A549 (cell line): ENCODE measurements around the gene ATP7B. TPM values are rescaled to one million over a fixed set of nuclear protein-coding genes. Genes with fewer than 3 reads are reported as not detected.
A peak's percentile ranks its signal among the peaks of the same experiment; 100 is the strongest.

Experiments used
- ATAC-seq, 2 experiments: fragments of 200-7000 bp in 1 of 2; fragments of >200 bp in 1 of 2; cut with Nextera tagmentation in 1 of 2; cut with Tn5 transposase in 1 of 2; 3 replicates each; pipeline versions ENCODE4 v1.8.0 to v1.9.1; 2018 to 2020; ENCODE audit warnings: mild to moderate bottlenecking in 1 of 2, moderate library complexity in 1 of 2
- CTCF ChIA-PET: fragments of 300-600 bp; sonication (Branson Sonifier 250); formaldehyde crosslinking; extraction: SDS; loops from one replicate; lab custom pipeline; 2021; ENCODE audit warnings: antibody characterized with exemption, inconsistent platforms; lab: Yijun Ruan, JAX
- POLR2A ChIA-PET: fragments of 350-600 bp; formaldehyde crosslinking; extraction: SDS; loops from one replicate; lab custom pipeline; 2021; ENCODE audit warnings: antibody characterized with exemption, inconsistent platforms; lab: Yijun Ruan, JAX
- DNase-seq, 2 experiments: peaks; one replicate each; pipeline versions ENCODE4 v3.0.0 to v3.0.0-alpha.2; 2011 to 2016; ENCODE audit warnings: low read depth in 1 of 2, low spot score in 1 of 2
- FAIRE-seq: peaks from 2 replicates; lab custom pipeline; 2011; peaks lifted over from hg19 to GRCh38; lab: Jason Lieb, UNC
- H3K27ac ChIP-seq, 2 experiments: fragments of >200 bp; sonication (Bioruptor Twin); formaldehyde crosslinking; 3 replicates each; pipeline ENCODE4 v1.5.1; 2016 to 2017
- H3K4me1 ChIP-seq: fragments of >200 bp; sonication (Bioruptor Twin); formaldehyde crosslinking; 3 replicates; pipeline ENCODE4 v1.6.1; 2016
- H3K4me2 ChIP-seq: fragments of >200 bp; sonication (Bioruptor Twin); formaldehyde crosslinking; 3 replicates; pipeline ENCODE4 v1.6.1; 2016
- H3K4me3 ChIP-seq: fragments of >200 bp; sonication (Bioruptor Twin); formaldehyde crosslinking; 3 replicates; pipeline ENCODE4 v1.5.1; 2016
- H3K9me3 ChIP-seq: fragments of >200 bp; sonication (Bioruptor Twin); formaldehyde crosslinking; 3 replicates; pipeline ENCODE4 v1.6.1; 2016
- CEBPB ChIP-seq, 2 experiments: fragments of >200 bp in 1 of 2; sonication (Bioruptor Twin) in 1 of 2; formaldehyde crosslinking in 1 of 2; IDR thresholded peaks; 2 replicates each; pipeline ENCODE4 v1.6.1; 2012 to 2016
- CHD2 ChIP-seq: fragments of 150-350 bp; IDR thresholded peaks from 2 replicates; pipeline ENCODE4 v1.6.1; 2014; ENCODE audit warnings: low read length; ENCODE audit not compliant: partially characterized antibody
- CHD4 ChIP-seq: fragments of 200-600 bp; sonication (generic); IDR thresholded peaks from 2 replicates; pipeline ENCODE4 v1.6.1; 2016; ENCODE audit warnings: antibody characterized with exemption, mild to moderate bottlenecking, borderline replicate concordance
- CTCF ChIP-seq: fragments of >200 bp; sonication (Bioruptor Twin); formaldehyde crosslinking; IDR thresholded peaks from 3 replicates; pipeline ENCODE4 v1.5.1; 2016
- EHMT2 ChIP-seq: fragments of 200-600 bp; sonication (generic); IDR thresholded peaks from 2 replicates; pipeline ENCODE4 v1.6.1; 2016; ENCODE audit warnings: antibody characterized with exemption, low read depth, mild to moderate bottlenecking, moderate library complexity
- FOSB ChIP-seq: fragments of 250-450 bp; sonication (Bioruptor Pico); IDR thresholded peaks from 2 replicates; pipeline ENCODE4 v1.5.0; 2020; ENCODE audit warnings: mild to moderate bottlenecking, moderate library complexity
- HES2 ChIP-seq: fragments of >200 bp; sonication (Bioruptor Twin); formaldehyde crosslinking; IDR thresholded peaks from 2 replicates; pipeline ENCODE4 v1.6.1; 2016
- HOXB13 ChIP-seq: fragments of 250-450 bp; sonication (Bioruptor Pico); IDR thresholded peaks from 2 replicates; pipeline ENCODE4 v1.5.0; 2020; ENCODE audit warnings: low read depth, mild to moderate bottlenecking, moderate library complexity
- HOXB5 ChIP-seq: fragments of 250-450 bp; sonication (Bioruptor Pico); IDR thresholded peaks from 2 replicates; pipeline ENCODE4 v1.5.0; 2020; ENCODE audit warnings: mild to moderate bottlenecking, moderate library complexity
- RAD21 ChIP-seq, 2 experiments: fragments of >200 bp in 1 of 2; sonication (Bioruptor Twin) in 1 of 2; formaldehyde crosslinking in 1 of 2; IDR thresholded peaks in 1 of 2; conservative IDR thresholded peaks in 1 of 2; 2 replicates in 1 of 2; 3 replicates in 1 of 2; pipeline ENCODE4 v1.6.1; 2012 to 2018; ENCODE audit warnings: inconsistent platforms in 1 of 2
- REST ChIP-seq: fragments of 200-600 bp; sonication (generic); IDR thresholded peaks from 2 replicates; pipeline ENCODE4 v1.6.1; 2016; ENCODE audit warnings: antibody characterized with exemption, mild to moderate bottlenecking, moderate library complexity
- SMC3 ChIP-seq: fragments of >200 bp; sonication (Bioruptor Twin); formaldehyde crosslinking; IDR thresholded peaks from 3 replicates; pipeline ENCODE4 v1.6.1; 2018; ENCODE audit warnings: inconsistent platforms
- ZNF302 ChIP-seq: fragments of 250-450 bp; sonication (Bioruptor Pico); IDR thresholded peaks from 2 replicates; pipeline ENCODE4 v1.9.0; 2021; ENCODE audit warnings: inconsistent platforms, mild to moderate bottlenecking, moderate library complexity
- WGBS: methylation state at CpG from one replicate; pipeline ENCODE4 v1.1.6; 2017; ENCODE audit errors: missing lambda C conversion rate; 5-methylcytosine and 5-hydroxymethylcytosine counted together
- polyA plus RNA-seq, 4 experiments: library from polyadenylated mRNA; depleted of rRNA in 3 of 4; stranded (reverse); fragments of >200 nt; fragmentation: RNase III in 1 of 4; extraction: RNeasy Plus Mini Kit Qiagen cat#74134 plus additional on column Dnase treatment in 1 of 4; gene quantifications; 2 replicates in 3 of 4; 3 replicates in 1 of 4; pipeline ENCODE4 v1.2.3, GENCODE V29; 2011 to 2017

Gene ATP7B
- polyA plus RNA-seq, 2 of the 4 experiments (the other 2 are of a cell fraction) = 2.8 to 3.9 TPM

GRCh38 chr13:51924756-51925544 lies 86.3 kb downstream of the ATP7B start:
- Histone ChIP-seq H3K4me2 (no peak overlapping the region), H3K4me3 (no peak overlapping the region)
- CTCF ChIA-PET = interaction anchor here (0.9 to 1.6 kb wide), 3 partner anchors 12 to 29 kb away, joined by 3 to 5 read pairs (median 4); no protein-coding TSS in a partner anchor
- no peak for FAIRE-seq
- no peak for TF ChIP-seq ZNF302
- TF ChIP-seq REST = no peak
- no peak for TF ChIP-seq HOXB5 (CRISPR knock-in tag)
- TF ChIP-seq CEBPB (IDR thresholded peaks at IDR 0.05) = no peak
- no peak for TF ChIP-seq FOSB
- TF ChIP-seq CTCF = no peak
- no peak for TF ChIP-seq HES2
- no peak for TF ChIP-seq HOXB13 (CRISPR knock-in tag)
- TF ChIP-seq, all 56 proteins: peak for 0
- Histone ChIP-seq H3K9me3 (no peaks in the 10 kb centered on the region), H3K27ac (no peak overlapping the region), H3K4me1 (no peaks in the 10 kb centered on the region; the same call in 2 of the 3 replicates)
- POLR2A ChIA-PET = no interaction called here
- no peak for ATAC-seq
- no peak for DNase-seq
- WGBS = 73% methylated on average over 9 of the region's 9 CpGs

- Histone ChIP-seq H3K9me3 (no peaks in the 10 kb centered on the region), H3K4me1 (no peaks in the 10 kb centered on the region; the same call in 2 of the 3 replicates), H3K4me2 (no peak overlapping the region), H3K27ac (no peak overlapping the region), H3K4me3 (no peak overlapping the region)
- CTCF ChIA-PET = interaction anchor here (0.9 to 1.3 kb wide), 4 partner anchors 10 to 13 kb away, joined by 3 to 5 read pairs (median 4); no protein-coding TSS in a partner anchor
- FAIRE-seq (no peak), ATAC-seq (peak; percentile 70 to 88; a peak in 4 of 6 replicates), DNase-seq (peak; percentile 9 to 30)
- POLR2A ChIA-PET = no interaction called here
- WGBS = 35% methylated on average over 3 of the region's 3 CpGs
- TF ChIP-seq RAD21 (conservative IDR thresholded peaks at IDR 0.05 in 1 of 2, IDR thresholded peaks at IDR 0.05 in 1 of 2) (peak in 1 of 2 experiments; percentile 11; a peak in 1 of 5 replicates), CHD4 (no peak), SMC3 (0 out of 3 replicates have a peak, but pooled peaks have one; percentile 8), FOSB (no peak), HOXB13 (CRISPR knock-in tag) (no peak)
Measured at GRCh38 chr13:51923983-51924539, 87.2 kb downstream of the ATP7B start.

- ChIA-PET CTCF (interaction anchor here (0.6 to 1.3 kb wide), 5 partner anchors 8 to 51 kb away, joined by 3 to 5 read pairs (median 3); no protein-coding TSS in a partner anchor), POLR2A (no interaction called here)
- Histone ChIP-seq H3K4me1 (no peaks in the 10 kb centered on the region; the same call in 2 of the 3 replicates), H3K9me3 (no peaks in the 10 kb centered on the region), H3K4me3 (no peak overlapping the region), H3K4me2 (no peak overlapping the region), H3K27ac (no peak overlapping the region)
- 84% methylated on average over 7 of the region's 10 CpGs for WGBS
- TF ChIP-seq EHMT2 = no peak
- no peak for TF ChIP-seq CHD2
- no peak for FAIRE-seq
- no peak for ATAC-seq
- DNase-seq = no peak
Measured at GRCh38 chr13:51922771-51923480, 88.3 kb downstream of the ATP7B start.
